Activated CD4-positive, alpha-beta T cell treated with anti-CD3 and anti-CD28 coated beads, Interleukin-2, Interleukin-6, amounts not matched to agents 100 ng/mL and 50 ng/mL, durations not matched to agents 16 hours and 8 hours (primary cell): Measurements from ENCODE around the gene NTN3.
"Not testable (repeated sequence)": the region's sequence is repeated elsewhere in the genome, so short reads cannot be mapped to it uniquely, and the experiment has no call there.

Experiments used
- DNase-seq: peaks from one replicate; pipeline ENCODE4 v3.0.0-alpha.2; 2020

NTN3 gene

DNA sequence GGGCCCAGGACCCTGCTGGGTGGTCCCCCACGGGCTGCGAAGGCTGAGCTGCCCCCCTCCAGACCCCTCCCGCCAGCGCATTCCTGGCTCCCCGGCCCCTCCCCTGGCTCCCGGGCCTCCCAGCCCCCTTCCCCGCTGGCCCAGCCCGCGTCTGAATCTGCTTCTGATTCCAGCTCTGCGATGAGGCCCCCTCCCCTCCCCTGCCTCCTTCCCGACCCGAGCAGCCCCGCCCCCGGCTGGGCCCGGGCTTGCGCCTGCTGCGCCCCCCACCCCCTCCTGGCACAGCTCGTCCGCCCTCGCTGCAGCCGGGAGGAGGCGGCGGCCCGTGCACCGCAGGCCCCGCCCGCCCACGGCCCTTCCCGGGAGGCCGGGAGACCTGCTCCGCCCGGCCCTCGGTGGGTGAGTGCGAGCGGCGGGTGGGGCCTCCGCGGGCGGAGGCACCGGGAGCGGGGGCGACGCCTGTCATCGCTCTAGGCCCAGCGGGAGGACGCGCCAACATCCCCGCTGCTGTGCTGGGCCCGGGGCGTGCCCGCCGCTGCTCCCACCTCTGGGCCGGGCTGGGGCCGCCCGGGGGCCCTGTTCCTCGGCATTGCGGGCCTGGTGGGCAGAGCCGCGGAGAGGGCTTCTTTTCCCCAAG is at the start of gene NTN3:
NTN3 (plus strand) TSS at position 282 of the 637 bp plus-strand sequence. CDS start 405 bp downstream, outside the sequence.
- no peak for DNase-seq

- no peak for DNase-seq
Measured at GRCh38 chr16:2422123-2422867, 48.8 kb upstream of the NTN3 start.

DNA sequence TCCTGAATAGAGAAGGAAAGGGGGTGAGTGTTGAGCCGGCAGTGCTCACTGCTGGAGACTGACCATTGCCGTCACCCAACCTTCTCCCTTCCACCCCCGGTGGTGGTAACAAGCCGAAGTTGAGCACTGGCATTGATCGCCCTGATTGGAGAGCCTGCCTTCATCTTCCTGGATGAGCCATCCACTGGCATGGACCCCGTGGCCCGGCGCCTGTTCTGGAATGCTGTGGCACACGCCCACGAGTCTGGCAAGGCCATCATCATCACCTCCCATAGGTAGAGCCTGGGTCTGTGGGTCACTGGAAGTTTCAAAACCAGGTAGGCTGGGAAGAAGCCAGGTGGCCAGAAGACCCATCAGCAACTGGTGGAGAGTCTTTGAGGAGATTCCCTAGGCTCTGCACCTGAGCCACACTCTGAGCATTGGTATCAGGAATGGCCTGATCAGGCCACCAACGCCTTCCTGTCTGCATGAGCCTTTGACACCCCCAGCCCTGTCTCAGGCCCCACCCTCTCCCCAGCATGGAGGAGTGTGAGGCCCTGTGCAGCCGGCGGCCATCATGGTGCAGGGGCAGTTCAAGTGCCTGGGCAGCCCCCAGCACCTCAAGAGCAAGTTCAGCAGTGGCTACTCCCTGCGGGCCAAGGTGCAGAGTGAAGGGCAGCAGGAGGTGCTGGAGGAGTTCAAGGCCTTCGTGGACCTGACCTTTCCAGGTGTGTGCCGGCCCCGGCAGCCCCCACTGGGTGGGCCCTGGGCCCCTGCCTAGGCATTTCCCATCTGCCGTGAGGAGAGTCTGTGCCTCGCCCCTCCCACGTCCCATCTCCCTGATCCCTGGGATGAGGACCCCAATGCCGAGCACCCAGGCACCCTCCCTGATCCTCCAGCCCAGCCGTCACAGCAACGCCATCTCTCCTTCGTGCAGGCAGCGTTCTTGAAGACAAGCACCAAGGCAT is 46.8 kb upstream of the NTN3 start:
- no peak for DNase-seq

DNA sequence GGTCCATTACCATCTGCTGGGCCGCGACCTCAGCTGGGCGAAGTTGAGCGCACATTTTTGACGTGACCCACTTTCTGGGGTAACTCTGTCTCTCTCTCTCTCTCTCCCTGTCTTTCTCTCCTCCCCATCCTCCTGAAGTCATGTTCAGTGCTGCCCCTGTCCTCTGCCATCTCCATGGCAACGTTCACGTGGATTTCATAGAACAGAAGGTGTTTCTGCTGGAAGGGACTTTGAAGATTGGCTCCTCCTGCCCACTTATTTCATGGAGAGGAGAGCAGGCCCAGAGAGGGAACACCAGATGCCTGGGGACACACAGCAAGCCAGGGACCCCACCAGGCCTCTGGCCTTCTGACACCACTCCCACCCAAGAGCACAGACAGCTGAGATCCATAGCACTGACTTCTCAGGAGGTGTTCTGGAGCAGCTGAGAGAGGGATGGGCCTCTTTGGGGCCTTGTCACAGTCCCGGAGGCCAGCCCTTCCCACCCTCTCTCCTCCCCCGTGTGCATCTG is 46.0 kb upstream of the NTN3 start:
- no peak for DNase-seq

- no peak for DNase-seq
Measured at GRCh38 chr16:2425825-2426430, 45.2 kb upstream of the NTN3 start.

DNA sequence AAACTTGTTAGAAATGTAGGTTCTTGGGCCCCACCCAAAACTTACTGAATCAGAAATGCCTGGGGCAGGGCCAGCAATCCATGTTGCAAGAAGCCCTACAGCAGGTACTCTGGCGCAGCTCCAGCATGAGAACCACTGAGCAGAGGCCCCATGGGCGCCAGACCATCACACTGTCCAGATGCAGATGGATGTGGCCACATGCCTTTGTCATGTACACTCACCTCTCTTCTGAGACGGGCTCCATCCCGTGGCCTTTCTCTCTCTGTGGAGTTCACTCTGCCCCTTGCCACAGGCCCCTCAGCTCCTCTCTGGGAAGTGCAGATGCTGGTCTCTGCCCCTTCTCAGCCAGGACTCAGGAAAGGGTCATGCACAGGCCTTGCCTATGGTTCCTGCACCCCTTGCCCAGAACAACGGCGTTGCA is 44.1 kb upstream of the NTN3 start:
- DNase-seq: no peak

GRCh38 chr16:2427526-2427925 is 43.6 kb upstream of the NTN3 start:
- DNase-seq: no peak

DNA sequence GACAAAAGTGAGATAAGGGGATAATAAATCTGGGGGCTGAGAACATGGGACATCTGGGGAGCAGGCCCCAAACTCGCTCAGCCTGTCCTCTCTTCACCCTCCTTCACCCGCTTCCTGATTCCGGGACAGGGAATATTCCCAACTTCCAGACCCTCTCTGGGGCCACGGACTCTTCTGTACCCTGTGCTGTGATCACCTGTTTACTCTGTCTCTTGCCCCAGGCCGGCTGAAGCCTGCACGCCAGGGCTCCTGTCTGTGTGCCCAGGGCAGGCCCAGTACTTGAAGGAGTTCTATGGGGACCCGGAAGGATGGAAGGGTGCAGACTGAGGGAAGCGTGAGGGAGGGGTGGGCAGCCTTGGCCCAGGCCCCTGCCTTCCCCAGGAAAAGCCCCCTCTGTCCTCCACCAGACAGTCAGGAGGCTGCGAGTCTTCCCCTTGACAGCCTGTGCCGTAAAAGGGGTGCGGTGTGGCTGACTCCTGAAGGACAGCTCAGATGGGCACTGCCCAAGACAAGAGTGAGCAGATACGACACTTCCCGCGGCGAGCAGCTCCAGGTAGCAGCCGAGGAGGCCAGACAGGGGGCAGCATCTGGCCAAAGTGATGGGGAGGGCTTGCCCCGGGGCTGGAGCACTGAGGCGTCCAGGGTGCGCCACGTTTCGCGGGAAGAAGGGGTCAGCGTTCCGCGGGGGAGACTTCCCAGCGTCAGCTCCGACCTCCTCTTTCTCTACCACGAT is 42.9 kb upstream of the NTN3 start:
- no peak for DNase-seq

DNA sequence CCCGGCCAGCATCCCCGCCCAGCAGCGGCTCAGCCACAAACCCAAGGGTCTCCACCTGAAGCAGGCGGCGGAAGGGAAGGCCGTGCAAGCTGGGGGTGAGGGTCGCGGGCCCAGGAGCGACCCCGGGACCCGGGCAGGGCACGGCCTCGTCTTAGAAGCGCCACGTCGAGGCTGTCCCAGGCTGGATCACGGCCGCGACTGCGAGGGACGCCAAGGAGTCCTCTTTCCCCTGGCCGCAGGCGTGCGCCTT is 42.4 kb upstream of the NTN3 start:
- DNase-seq: no peak

- peak; percentile 99 for DNase-seq
Measured at GRCh38 chr16:2429034-2429770, 41.9 kb upstream of the NTN3 start, which contains the start of gene CCNF. CCNF (plus strand) TSS chr16:2429447; CDS start chr16:2429482, 35 bp downstream.

GRCh38 chr16:2429771-2430663 is 41.1 kb upstream of the NTN3 start:
- peak; percentile 41 for DNase-seq

GRCh38 chr16:2432286-2432685 is 38.8 kb upstream of the NTN3 start:
- DNase-seq: no peak

DNA sequence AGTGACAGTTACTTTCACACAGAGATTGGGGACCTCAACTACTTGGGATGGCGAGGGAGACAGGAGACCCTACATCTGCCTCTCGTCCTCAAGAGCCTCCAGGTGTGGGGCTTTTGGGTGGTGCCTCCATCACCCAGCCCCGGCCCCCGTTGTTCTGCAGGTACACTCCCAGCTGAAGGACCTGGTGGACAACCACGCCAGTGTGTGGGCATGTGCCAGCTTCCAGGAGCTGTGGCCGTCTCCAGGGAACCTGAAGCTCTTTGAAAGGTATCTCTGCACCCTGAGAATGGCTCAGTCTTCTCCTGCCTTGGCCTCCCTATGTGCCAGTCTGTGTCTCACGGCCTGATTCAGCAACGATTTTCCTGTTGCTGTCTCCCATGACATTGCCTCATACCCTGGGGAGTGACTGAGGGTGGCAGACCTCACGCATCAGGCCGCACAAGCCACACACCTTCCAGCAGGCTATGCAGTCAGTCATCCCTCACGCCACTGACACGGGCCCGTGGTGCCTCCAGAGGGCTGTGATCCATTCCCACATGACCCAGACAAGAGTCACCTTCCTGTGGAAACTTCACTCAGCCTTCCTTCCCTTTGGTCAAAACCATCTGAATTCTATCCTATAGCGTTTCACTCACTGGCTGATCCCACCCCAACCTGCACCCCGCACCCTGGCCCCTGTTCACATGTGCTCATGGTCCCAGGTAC is 38.1 kb upstream of the NTN3 start:
- no peak for DNase-seq

- DNase-seq: not testable (repeated sequence)
Measured at GRCh38 chr16:2435236-2435635, 35.9 kb upstream of the NTN3 start.

DNA sequence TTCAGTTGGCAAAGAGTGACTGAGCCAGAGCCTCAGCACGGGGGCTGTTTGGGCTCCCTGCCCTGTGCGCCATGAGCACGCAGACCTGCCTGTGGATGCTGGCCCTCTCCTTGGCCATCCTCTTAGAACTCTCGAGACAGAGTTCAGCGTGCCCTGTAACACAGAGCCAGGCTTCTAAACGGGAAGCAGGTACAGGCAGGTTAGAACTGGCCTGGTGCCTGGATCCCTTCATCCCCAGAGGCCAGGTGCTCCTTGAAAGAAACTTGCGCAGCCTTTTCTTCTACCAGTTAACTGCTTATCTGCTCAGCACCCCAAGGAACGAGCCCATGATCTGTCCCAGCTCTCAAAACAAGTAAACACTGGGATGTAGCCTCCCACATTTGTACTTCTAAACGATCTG is 35.0 kb upstream of the NTN3 start:
- no peak for DNase-seq

- no peak for DNase-seq
Measured at GRCh38 chr16:2437032-2437790, 33.9 kb upstream of the NTN3 start.

DNA sequence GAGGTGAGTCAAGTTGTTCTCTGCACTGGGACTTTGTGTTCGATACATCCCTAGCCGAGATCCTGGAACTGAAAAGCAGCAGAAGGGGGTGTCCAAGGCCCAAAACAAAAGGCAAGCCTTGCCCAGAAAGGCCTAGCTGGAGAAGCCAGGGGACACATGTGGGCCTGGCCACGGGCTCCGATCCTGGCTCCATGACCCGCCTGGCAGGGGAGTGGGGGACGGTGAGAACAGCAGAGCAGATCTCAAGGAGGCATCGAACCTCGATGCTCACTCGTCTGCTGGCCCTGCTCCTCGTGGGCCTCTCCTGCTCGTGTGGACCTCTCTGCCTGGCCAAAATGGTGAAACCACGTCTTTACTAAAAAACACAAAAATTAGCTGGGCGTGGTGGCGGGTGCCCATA is 33.0 kb upstream of the NTN3 start:
- no peak for DNase-seq

- DNase-seq: no peak
Measured at GRCh38 chr16:2439598-2439997, 31.5 kb upstream of the NTN3 start.
